K562 (cell line): ENCODE data around the gene RNF214. TPM values are rescaled to one million over a fixed set of nuclear protein-coding genes. Genes with fewer than 3 reads are reported as not detected.

Experiments
- ARID1B ChIP-seq: fragments of 450-650 bp; IDR thresholded peaks from 2 replicates; pipeline ENCODE4 v1.6.1; 2016; ENCODE audit warnings: antibody characterized with exemption, mild to moderate bottlenecking, inconsistent platforms
- ASH1L ChIP-seq: fragments of 450-650 bp; IDR thresholded peaks from 2 replicates; pipeline ENCODE4 v1.6.1; 2018; ENCODE audit warnings: borderline replicate concordance, mild to moderate bottlenecking, low read depth; ENCODE audit not compliant: partially characterized antibody
- FOS ChIP-seq: IDR thresholded peaks from 3 replicates; pipeline ENCODE4 v1.6.1; 2011; ENCODE audit not compliant: insufficient read length; ENCODE audit errors: extremely low read depth
- FOXJ3 ChIP-seq: sonication (generic); formaldehyde crosslinking; IDR thresholded peaks from 2 replicates; pipeline ENCODE4 v1.4.0; 2020; ENCODE audit warnings: mild to moderate bottlenecking, missing genetic modification reagents
- HDAC2 ChIP-seq: fragments of 450-650 bp; IDR thresholded peaks from 2 replicates; pipeline ENCODE4 v1.6.1; 2016; ENCODE audit warnings: mild to moderate bottlenecking
- HNRNPL ChIP-seq: fragments of 200-400 bp; formaldehyde crosslinking; IDR thresholded peaks from 2 replicates; pipeline ENCODE4 v1.6.1; 2017; ENCODE audit warnings: low read depth, mild to moderate bottlenecking, low read length
- NBN ChIP-seq: fragments of 450-650 bp; IDR thresholded peaks from 2 replicates; pipeline ENCODE4 v1.6.1; 2016; ENCODE audit warnings: low read depth, mild to moderate bottlenecking
- NONO ChIP-seq, 2 experiments: fragments of 200-400 bp in 1 of 2; fragments of 450-650 bp in 1 of 2; formaldehyde crosslinking in 1 of 2; IDR thresholded peaks; 2 replicates each; pipeline ENCODE4 v1.6.1; 2017; ENCODE audit warnings: low read depth in 2 of 2, mild to moderate bottlenecking in 2 of 2, moderate library complexity in 2 of 2, low read length in 1 of 2
- PCBP1 ChIP-seq: fragments of 200-400 bp; formaldehyde crosslinking; IDR thresholded peaks from 2 replicates; pipeline ENCODE4 v1.6.1; 2018; ENCODE audit warnings: mild to moderate bottlenecking, low read depth, low read length; ENCODE audit not compliant: poor library complexity, severe bottlenecking
- POLR2AphosphoS2 ChIP-seq: IDR thresholded peaks from 2 replicates; pipeline ENCODE4 v1.6.1; 2012; ENCODE audit warnings: low read length, improper control_type of control experiment
- SETDB1 ChIP-seq: IDR thresholded peaks from one replicate; pipeline ENCODE4 v1.6.1; 2012; ENCODE audit warnings: low read length, control low read depth, inconsistent platforms
- SMC3 ChIP-seq: conservative IDR thresholded peaks from 2 replicates; pipeline ENCODE4 v1.6.1; 2011; ENCODE audit warnings: low read depth, low read length, improper control_type of control experiment; ENCODE audit not compliant: insufficient read depth
- SOX6 ChIP-seq: fragments of 450-650 bp; IDR thresholded peaks from 2 replicates; pipeline ENCODE4 v1.6.1; 2014; ENCODE audit warnings: mild to moderate bottlenecking
- TEAD1 ChIP-seq, 2 experiments: fragments of 450-650 bp in 1 of 2; sonication (generic) in 1 of 2; formaldehyde crosslinking; IDR thresholded peaks; 2 replicates each; pipeline versions ENCODE4 v1.4.0 to v1.8.0; 2020 to 2022; ENCODE audit warnings: mild to moderate bottlenecking in 2 of 2, missing genetic modification reagents in 1 of 2
- ZNF134 ChIP-seq: fragments of 250-450 bp; sonication (Bioruptor Pico); conservative IDR thresholded peaks from 2 replicates; pipeline ENCODE4 v1.4.0; 2020
- ZNF24 ChIP-seq: fragments of 450-650 bp; IDR thresholded peaks from 2 replicates; pipeline ENCODE4 v1.6.1; 2016
- ZNF318 ChIP-seq, 2 experiments: fragments of 450-650 bp; IDR thresholded peaks; 2 replicates each; pipeline ENCODE4 v1.6.1; 2016; ENCODE audit warnings: mild to moderate bottlenecking in 2 of 2, borderline replicate concordance in 1 of 2, low read depth in 1 of 2, moderate library complexity in 1 of 2
- ZNF583 ChIP-seq: fragments of 250-450 bp; sonication (Bioruptor Pico); IDR thresholded peaks from 2 replicates; pipeline ENCODE4 v1.4.0; 2020
- ZNF76 ChIP-seq: fragments of 250-450 bp; sonication (Bioruptor Pico); IDR thresholded peaks from 2 replicates; pipeline ENCODE4 v1.4.0; 2020; ENCODE audit warnings: mild to moderate bottlenecking, moderate library complexity, borderline replicate concordance
- polyA plus RNA-seq, 8 experiments: library from polyadenylated mRNA; depleted of rRNA in 4 of 8; stranded (reverse) in 5 of 8; unstranded in 3 of 8; fragments of >200 nt; fragmentation: Nextera tagmentation in 2 of 8; fragmentation: Illumina TruSeq in 1 of 8; extraction: Ambion mirVana in 2 of 8; extraction: Trizol in 1 of 8; gene quantifications; 2 replicates each; pipeline versions ENCODE4 v1.2.1 to v1.2.3, GENCODE V29; 2011 to 2014; ENCODE audit warnings: inconsistent platforms in 1 of 8, missing spikeins in 1 of 8
- total RNA-seq, 7 experiments: library from RNA; depleted of rRNA in 6 of 7; stranded (reverse); fragments of >200 nt in 6 of 7; fragmentation: Illumina TruSeq in 2 of 7; extraction: Trizol in 2 of 7; gene quantifications; 2 replicates each; pipeline versions ENCODE4 v1.2.1 to v1.2.3, GENCODE V29; 2011 to 2021; ENCODE audit warnings: low replicate concordance in 1 of 7
- TF ChIP-seq, protein P1 (sequence below), 2 experiments: fragments of 250-450 bp in 1 of 2; fragments of 450-650 bp in 1 of 2; sonication (Bioruptor Pico) in 1 of 2; IDR thresholded peaks; 2 replicates each; pipeline versions ENCODE4 v1.6.1 to v1.8.0; 2016 to 2021; ENCODE audit warnings: mild to moderate bottlenecking in 2 of 2, moderate library complexity in 2 of 2, missing compliant biosample characterization in 1 of 2, missing genetic modification characterization in 1 of 2

Gene RNF214
- total and polyA plus RNA-seq, 9 of the 15 experiments (the other 6 are each of a cell fraction or from before 2014, with no cell fraction given): 6.6 to 24.8 (median 11.9) TPM

GRCh38 chr11:117232092-117232878 lies at the start of gene RNF214 (continued):
- TF ChIP-seq ZNF318 (IDR thresholded peaks at IDR 0.05; ENCODE audit: borderline replicate concordance in 1 of 2, low read depth in 1 of 2) (no peak), ZNF134 (CRISPR knock-in tag) (no peak), ZNF583 (CRISPR knock-in tag) (no peak), SMC3 (peak; percentile 40; the same call in 1 of the 2 replicates), ARID1B (no peak), SETDB1 (no peak), ZNF76 (CRISPR knock-in tag) (no peak), FOXJ3 (CRISPR knock-in tag) (no peak), NONO (IDR thresholded peaks at IDR 0.05; ENCODE audit: low read depth in 2 of 2, low read length in 1 of 2) (0 out of 4 replicates have a peak, but pooled peaks of 1 of the 2 experiments have one; percentile 45), NBN (0 out of 2 replicates have a peak, but pooled peaks have one; percentile 21), PCBP1 (no peak), HNRNPL (no peak), POLR2AphosphoS2 (no peak), ASH1L (no peak), TEAD1 (CRISPR knock-in tag; IDR thresholded peaks at IDR 0.05) (no peak), FOS (no peak), SOX6 (0 out of 2 replicates have a peak, but pooled peaks have one; percentile 14), HDAC2 (peak; percentile 26; the same call in 1 of the 2 replicates), ZNF24 (0 out of 2 replicates have a peak, but pooled peaks have one; percentile 12)
- TF ChIP-seq, protein P1, sequence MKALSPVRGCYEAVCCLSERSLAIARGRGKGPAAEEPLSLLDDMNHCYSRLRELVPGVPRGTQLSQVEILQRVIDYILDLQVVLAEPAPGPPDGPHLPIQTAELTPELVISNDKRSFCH (CRISPR knock-in tag; IDR thresholded peaks at IDR 0.05): no peak
- TF ChIP-seq, protein P1 (tag; IDR thresholded peaks at IDR 0.05): peak; percentile 80
